ENCODE data around the gene ZNF385B.
"Not testable (repeated sequence)": the region's sequence is repeated elsewhere in the genome, so short reads cannot be mapped to it uniquely, and the experiment has no call there.

Gene ZNF385B

DNA sequence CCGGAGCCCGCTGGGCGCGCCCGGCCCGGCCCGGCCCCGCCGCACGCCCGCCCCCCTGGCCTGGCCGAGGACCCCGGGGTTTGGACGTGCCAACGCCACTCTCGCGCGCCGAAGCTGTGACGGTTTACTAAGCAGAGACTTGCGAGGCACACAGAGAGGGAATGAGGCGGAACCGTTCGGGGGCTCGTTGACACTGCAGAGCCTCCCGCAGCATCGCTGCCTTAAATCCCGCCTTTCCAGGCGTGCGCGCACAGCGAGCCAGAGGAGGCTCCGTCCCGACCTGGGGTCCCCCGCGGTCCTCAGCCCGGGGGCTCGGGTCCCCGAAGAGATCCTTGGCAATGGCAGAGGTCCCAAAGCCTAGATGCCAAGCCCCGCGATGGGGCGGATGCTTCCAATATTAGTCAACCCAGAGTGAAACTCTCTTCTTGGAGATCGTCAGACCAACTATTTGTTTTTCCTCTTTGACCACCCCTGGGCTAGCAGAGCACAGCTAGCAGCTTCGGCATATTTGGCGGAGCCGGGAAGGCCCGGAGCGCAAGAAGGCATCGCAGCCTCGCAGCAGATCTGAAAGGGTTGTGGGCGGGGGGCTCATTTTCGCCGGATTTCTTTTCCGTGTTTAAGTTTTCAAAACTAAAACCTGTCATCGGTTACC is at the start of gene ZNF385B:
ZNF385B (minus strand) TSS at position 197 of the 652 bp plus-strand sequence.
- in situ Hi-C loops (cut with MboI; ENCODE audit: low sequenced_read_pairs), result no loop called here

DNA sequence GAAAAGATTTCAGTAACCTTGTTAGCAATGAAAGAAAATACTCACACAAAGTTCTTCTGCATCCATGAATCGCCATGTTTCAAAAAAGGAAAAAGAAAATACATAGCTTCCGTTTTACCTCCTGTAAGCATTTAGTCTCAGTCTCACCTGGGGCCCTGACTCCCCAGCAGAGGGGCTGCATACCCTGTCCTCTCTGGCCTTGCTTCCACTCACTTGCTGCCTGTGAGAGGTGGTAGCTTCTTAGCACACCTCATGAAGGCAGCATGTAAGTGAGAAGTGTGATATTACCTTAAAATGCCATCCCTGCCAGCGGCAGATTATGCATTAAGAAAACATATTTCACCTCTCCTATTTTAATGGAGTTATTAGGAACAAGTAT is 49.3 kb upstream of the ZNF385B start:
- in situ Hi-C loops (cut with MboI; ENCODE audit: low sequenced_read_pairs), result no loop called here

DNA sequence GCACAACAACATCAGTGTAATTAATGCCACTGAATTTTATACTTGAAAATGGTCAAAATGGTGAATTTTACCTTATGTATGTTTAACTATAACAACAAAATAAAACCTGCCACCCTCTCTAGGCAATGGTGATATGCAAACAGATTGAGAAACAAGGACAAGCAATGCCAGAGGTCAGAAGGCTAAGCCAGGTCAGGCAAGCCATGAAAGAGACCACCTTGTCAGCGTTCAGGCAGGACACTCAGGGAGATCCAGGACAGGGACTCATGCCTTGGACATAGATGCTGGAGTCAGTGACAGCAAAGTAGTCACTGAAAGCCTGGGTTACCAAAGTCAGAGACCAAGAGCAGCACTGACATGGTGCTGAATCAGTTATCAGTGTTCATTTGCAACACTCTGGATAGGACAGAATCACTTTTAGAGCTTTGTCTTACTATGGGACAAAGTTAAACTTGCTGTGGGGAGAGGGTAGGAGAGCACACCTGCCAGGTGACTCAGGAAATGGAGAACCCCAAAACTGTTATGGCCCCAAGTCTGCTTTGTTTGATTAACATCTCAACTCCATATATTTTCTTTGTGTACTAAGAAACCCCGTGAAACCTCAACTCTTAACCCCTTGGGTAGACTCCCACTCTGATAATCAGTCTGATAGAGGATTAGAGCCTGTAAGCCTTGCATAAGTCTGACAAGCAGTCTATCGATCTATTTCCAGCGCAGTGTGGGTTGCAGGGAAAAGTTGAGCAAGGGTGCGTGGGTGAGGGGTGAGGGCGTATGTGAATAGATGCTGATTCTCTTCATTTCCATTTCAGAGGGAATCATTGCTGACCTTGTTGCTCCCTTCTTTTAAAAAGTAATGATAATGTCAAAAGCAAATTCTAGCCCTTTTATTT is 48.7 kb upstream of the ZNF385B start:
- in situ Hi-C loops (cut with MboI; ENCODE audit: low sequenced_read_pairs), result no loop called here

DNA sequence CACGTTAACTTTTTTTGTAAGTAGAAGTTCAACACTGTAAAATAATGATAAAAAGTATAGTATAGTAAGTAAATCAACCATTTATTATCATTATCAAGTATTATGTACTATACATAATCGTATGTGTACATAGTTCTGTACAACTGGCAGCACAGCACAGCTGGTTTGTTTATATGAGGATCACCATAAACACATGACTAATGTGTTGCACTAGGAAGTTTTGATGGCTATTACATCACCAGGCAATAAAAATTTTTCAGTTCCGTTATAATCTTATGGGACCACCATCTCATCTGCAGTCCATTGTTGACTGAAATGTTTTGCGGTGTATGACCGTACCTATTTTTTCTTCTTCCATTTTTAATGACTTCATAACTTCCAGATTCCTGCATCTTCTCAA is 39.2 kb upstream of the ZNF385B start:
- in situ Hi-C loops (cut with MboI; ENCODE audit: low sequenced_read_pairs), result no loop called here

DNA sequence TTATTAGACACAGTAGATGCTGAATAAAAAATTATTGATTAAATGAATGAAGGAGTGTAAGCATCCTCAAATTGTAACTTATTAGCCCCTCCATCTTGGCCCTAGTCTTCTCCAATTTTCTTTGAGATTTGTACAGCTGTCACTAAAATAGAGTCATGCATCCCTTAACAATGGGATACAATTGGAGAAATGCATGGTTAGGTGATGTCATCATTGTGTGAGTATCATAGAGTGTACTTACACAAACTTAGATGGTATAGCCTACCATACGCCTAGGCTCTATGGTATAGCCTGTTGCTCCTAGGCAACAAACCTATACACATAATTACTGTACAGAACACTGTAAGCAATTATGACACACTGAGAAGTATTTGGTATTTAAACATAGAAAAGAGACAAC is 38.3 kb upstream of the ZNF385B start:
- in situ Hi-C loops (cut with MboI; ENCODE audit: low sequenced_read_pairs), result no loop called here

DNA sequence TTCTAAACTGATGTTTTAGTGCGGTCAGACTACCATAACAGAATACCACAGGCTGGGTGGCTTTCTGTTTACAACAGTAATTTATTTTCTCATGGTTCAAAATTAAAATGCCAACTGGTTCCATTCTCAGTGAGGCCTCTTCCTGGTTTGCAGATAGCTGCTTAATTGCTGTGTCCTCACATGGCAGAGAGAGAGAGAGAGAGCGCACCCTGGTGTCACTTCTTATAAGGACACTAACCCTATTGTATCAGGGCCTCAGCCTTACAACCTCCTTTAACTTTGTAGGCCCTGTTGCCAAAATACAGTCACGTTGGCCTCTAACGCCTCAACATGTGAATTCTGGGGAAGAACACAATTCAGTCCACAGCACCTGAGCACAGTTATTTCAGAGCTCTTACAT is 37.5 kb upstream of the ZNF385B start:
- in situ Hi-C loops (cut with MboI; ENCODE audit: low sequenced_read_pairs), result no loop called here

DNA sequence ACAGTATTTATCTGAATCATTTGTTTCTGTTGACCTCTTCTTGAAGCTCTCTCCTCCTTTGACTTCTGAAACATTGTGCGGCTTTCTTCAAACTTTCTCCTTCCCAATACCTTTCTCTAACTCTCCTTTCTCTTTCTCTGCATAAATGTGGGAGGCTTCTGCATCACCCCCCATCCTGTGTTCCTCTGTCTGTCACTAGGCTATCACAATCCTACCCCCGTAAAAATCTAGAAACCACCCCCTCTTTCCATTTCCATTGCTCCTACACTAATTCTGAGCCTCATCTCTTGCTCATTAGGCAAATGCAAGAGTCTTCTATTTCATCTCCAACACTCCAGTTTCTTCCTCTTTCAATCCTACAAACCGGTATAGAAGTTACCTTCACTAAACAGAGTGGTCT is 32.2 kb upstream of the ZNF385B start:
- in situ Hi-C loops (cut with MboI; ENCODE audit: low sequenced_read_pairs), result no loop called here

DNA sequence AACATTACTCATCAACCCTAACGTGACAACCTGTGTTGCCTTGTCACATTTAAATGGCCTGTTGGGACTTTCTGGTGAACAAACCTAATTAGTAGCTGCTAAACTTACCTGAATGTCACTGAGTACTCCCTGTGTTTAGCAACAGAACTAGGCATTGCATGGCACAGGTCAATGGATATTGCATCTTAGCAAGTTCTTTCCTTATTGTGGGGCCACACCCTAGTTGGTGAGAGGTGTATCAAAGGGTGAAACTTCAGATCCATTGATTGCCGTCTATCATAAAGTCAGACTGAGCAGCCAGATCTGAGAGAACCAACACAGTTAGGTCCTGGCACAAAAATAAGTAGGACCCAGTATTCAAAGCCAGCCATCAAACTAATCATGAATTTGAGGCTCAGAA is 29.8 kb upstream of the ZNF385B start:
- in situ Hi-C loops (cut with MboI; ENCODE audit: low sequenced_read_pairs), result no loop called here

DNA sequence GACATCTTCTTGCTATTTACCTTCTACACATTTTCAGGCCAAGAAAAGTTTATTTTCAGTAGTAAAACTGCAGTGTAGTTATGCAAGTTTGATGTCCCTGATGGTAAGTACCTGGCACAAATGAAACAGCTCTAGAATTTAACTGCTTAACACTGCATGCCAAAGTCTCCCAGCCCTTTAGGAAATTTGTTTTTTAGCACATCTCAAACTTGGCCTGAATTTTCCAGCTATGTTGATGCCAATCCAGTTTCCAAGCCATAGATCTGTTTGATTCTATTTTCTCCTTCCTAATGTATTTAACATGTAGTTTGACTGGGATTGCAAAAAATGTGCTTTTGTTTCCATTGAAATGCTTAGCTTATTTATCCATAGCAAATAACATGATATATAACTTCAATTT is 29.3 kb upstream of the ZNF385B start:
- in situ Hi-C loops (cut with MboI; ENCODE audit: low sequenced_read_pairs), result no loop called here

DNA sequence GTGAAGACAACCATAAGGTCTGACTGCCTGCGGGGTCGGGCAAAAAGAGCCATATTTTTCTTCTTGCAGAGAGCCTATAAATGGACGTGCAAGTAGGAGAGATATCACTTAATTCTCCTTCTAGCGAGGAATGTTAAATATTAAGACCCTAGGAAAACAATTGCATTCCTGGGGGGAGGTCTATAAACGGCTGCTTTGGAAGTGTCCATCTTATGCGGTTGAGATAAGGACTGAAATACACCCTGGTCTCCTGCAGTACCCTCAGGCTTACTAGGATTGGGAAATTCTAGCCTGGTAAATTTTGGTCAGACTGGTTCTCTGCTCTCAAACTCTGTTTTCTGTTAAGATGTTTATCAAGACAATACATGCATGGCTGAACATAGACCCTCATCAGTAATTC is 27.2 kb upstream of the ZNF385B start:
- in situ Hi-C loops (cut with MboI; ENCODE audit: low sequenced_read_pairs), result not testable (repeated sequence)

DNA sequence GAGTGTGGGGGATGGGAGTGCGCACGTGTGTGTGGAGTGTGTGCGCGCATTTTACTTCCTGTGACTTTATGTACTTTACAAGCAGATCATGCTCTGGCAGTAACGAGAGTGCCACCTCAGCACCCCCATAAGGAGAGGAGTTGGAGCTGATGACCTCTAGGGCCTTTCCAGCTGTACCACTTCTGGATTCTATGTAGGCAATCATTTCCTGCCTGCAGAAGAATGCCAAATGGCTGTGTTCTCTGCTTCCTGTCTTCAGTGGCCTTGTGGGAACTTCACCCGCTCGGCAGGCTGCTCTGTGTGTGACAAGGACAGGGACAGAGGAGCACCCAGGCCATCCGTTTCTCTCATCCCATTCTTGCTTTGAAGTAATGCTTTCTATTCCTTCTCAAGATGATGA is 22.8 kb upstream of the ZNF385B start:
- in situ Hi-C loops (cut with MboI; ENCODE audit: low sequenced_read_pairs), result no loop called here

DNA sequence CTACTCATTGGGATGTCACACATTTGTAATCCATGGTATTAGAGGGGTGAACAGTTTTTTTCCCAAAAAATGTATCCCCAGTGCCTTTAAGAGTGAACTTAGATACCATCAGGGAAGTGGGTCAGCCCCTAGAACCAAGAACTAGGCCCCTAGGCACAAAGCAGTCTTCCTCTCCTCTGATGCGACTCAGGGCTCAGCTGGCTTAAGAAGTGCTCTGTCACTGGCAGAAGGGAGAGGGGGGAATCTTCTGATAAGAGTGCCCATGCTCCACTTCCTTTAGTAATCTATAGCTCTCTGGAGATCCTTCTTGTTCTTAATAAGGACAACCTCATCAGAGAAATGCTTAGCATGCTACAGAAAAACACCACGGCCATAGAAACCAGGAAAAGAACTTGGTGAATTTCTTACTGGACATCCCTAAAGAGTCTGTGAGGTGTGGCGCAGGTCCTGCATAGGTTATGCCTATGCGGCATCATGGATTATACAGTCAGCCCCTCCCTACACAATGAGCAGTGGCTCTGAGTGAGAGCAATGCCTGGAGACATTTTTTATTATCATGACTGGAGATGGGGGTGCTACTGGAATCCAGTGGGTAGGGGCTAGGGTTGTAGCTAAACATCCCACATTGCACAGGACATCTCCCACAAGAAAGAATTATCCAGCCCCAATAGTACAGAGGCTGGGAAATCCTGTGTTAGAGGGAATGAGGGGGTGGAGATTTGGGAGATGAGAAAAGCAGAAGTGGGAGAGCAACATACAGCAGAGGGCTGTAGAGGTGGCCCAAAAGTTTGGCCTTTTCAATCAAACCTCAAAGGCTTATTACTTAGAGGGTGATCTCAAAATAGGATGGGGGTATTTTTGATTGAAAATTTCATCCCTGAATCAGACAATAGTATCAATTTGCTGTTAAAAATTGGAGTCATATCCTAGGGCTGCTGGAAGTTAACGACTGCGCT is 21.7 kb upstream of the ZNF385B start:
- in situ Hi-C loops (cut with MboI; ENCODE audit: low sequenced_read_pairs), result no loop called here

DNA sequence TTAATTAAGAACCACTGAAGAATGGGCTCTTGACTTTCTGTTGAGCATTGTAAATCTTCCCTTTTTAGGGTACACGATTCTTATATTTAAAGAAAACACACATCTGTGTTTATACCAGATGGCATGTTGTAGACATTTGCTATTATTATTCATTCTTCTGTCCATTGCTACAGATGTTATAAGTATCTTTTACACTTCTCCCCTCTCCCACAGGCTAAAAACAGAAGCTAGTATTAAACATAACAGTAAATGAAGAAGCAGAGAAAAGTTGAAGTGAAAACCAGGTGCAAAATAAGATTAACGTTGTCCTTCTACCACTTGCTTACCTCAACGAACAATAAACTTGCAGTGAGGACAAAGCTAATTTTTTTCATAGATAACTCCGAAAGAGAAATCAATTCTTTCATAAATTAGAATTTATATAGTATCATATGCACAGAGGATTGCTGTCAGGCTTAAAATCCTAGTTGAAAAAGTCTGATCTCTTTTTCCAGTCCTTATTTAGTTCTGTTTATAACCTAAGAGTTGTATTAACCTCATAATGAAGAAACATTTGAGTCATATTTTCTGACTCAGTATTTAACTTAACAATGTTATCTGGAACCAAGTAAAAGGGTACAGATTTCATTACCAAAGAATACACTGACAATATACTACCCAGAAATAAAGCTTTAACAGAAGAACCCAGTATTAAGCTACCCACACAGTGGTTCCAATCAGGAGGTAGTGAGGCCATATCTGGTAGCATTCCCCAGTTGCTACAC is 16.4 kb upstream of the ZNF385B start:
- in situ Hi-C loops (cut with MboI; ENCODE audit: low sequenced_read_pairs), result no loop called here

DNA sequence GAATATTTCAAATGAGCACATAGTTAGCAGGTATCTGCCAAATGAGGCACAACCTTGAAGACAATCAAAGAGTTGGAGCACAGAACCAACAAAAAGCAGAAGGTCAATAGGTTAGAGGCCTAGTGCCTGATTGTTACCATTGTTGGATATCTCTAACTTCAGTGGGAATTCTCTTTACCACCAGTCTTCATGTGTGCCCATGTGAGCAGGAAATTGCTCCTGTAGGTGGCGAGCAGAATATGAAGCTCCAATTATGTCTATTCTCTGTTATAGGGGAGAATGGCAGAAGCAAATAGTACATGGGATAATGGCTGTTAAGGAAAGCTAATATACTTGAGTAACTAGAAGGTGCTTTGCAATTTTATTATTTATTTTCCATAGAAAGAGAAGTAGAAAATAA is 14.9 kb upstream of the ZNF385B start:
- in situ Hi-C loops (cut with MboI; ENCODE audit: low sequenced_read_pairs), result no loop called here

DNA sequence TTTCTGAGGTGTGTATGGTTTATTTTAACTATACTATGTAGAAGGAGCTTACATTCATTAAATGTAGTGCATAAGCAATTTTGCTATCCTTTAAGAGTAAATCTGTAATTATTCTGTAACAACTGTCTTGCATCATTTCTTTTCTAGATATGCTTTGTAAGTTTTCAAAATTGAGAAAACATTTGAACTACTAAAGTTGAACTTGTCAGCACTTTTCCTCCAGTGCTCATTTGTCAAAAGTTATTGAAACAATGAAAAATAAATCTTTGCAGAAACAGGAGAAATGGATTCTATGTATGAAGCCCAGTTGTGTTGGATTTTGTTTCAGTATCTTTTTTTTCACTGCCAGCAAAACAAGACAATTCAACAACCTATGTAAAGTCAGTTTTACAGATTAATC is 14.5 kb upstream of the ZNF385B start:
- in situ Hi-C loops (cut with MboI; ENCODE audit: low sequenced_read_pairs), result no loop called here

DNA sequence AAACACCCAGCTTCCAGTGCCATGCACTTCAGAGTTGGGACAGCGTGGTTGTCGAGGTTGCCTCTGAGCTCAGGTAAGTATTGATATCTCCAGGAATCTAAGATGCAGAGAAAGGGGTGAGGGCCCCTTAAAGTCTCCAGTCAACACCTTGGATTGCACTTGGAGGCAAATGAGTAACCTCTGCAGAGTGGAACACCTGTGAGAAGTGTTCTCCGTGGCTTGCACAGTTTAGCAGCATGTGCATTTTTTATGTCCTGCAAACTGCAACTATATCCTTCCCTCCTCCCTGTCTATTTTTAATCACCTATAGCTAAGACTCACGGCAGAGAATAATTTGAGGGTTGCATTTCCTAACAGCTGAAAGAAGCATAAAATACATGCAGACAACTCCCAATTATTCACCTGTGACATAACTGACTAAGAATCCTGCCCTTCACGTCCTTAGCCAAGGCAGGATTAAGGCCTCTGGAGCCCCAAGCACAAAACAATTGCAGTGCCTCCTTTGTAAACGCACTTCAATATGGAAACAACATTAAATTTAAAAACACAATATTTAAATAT is 1.6 kb upstream of the ZNF385B start:
- in situ Hi-C loops (cut with MboI; ENCODE audit: low sequenced_read_pairs), result no loop called here

DNA sequence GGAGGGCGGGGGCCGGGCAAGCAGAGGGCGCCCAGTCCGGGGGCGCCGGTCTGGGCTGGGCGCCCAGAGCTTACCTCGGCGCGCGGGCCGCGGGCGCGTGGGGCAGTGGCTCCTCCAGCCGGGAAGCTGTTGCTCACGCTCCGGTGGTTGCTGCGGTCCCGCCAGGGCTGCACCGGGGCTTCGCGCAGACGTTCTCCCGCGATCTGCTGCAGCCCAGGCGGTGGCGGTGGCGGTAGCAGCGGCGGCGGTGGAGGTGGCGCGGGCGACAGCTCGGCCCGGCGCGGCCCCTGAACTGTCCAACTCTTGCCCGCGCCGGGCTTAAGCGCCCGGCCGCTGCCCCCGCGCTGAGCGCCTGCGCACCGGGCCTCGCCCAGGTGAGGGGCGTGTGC is 391 bp downstream of the ZNF385B start:
- in situ Hi-C loops (cut with MboI; ENCODE audit: low sequenced_read_pairs), result no loop called here

DNA sequence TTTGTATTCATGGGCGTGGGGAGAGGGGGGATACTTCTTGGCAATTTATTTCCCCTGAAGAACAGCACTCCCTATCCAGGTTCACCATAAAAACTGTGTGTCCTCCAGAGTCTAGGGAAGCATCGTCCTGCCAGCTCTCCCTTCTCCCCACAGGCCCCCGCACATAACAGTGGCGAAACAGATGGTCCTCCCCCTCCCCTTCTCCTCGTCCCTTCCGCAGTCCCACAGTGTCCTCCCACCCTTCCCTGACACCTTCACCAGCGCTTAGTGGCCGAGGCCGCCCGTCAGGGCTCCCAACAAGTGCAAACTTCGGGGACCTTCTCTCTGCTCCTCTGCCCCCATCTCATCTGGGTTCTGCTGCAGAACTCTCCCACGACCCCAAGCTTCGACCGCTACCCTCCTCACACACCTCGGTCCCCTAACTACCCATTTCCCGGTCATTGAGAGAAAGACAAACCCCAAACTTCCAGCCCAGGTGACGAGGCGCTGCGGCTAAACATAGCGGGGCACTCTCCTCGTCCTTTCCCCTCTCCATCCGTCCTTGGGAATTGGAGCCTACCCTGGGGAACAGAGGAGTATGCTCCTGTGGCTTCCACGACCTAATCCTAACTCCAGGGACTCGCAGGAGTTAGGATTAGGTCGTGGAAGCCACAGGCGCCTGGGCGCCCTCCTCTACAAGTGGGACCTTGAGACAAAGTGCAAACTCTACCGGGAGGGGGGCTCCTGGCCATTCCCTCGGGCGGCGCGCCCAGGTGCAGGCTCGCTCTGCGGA is 971 bp downstream of the ZNF385B start:
- in situ Hi-C loops (cut with MboI; ENCODE audit: low sequenced_read_pairs), result no loop called here

DNA sequence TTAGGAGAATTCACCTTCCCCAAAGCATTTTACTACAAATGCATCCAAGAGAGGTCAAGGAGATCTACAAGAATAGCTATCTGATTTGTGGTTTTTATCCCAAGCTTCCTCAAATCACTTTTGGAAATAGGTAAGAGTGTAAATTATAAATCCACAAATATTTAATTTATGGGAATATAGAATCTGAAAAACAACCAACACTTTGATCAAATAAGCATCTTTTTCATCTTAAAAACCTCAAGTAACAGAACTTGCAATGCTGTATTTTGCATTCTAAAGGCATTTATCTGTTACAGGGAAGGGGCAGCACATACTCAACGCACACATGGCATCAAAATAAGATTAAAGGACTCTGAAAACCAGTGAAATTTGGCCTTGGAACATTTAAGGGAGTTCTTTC is 1.9 kb downstream of the ZNF385B start:
- in situ Hi-C loops (cut with MboI; ENCODE audit: low sequenced_read_pairs), result no loop called here

DNA sequence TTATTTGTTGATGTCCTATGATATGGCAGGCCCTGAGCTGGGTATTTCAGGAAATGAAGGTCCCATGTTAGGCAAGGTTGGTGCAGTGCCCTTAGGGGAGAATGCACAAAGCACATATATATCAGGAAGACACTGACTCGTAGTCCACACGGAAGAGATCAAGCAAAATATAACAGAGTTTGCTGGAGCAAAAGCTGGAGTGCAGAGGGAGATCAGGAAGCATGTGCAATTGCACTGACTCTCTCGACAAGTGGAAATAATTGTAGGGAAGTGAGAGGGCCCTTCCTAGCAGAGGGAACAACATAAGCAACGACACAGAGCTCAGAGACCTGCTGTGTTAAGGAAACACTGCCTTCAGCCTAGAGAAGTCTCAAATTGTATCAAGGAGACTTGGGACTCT is 4.2 kb downstream of the ZNF385B start:
- in situ Hi-C loops (cut with MboI; ENCODE audit: low sequenced_read_pairs), result no loop called here
